RWPE2 (cell line): ENCODE results near the gene LRRC59.

Experiments used
- ATAC-seq: fragments of 200-7000 bp; cut with Tn5 transposase; 3 replicates; pipeline ENCODE4 v1.9.1; 2021; ENCODE audit warnings: low read depth
- DNase-seq: peaks from one replicate; pipeline ENCODE4 v3.0.0-alpha.2; 2020; ENCODE audit warnings: low spot score
- H3K27ac ChIP-seq: fragments of 450-650 bp; 2 replicates; pipeline ENCODE4 v1.5.1; 2017; ENCODE audit warnings: mild to moderate bottlenecking; ENCODE audit not compliant: poor library complexity, severe bottlenecking
- H3K27me3 ChIP-seq: fragments of 250-450 bp; sonication (Bioruptor Pico); 2 replicates; pipeline ENCODE4 v1.5.1; 2021; ENCODE audit warnings: mild to moderate bottlenecking, moderate library complexity; ENCODE audit not compliant: insufficient read depth, poor library complexity, severe bottlenecking
- H3K36me3 ChIP-seq: fragments of 250-450 bp; sonication (Bioruptor Pico); 2 replicates; pipeline ENCODE4 v1.5.1; 2020; ENCODE audit warnings: low read depth, mild to moderate bottlenecking, moderate library complexity
- H3K4me1 ChIP-seq: fragments of 250-450 bp; sonication (Bioruptor Pico); 2 replicates; pipeline ENCODE4 v1.5.1; 2021; ENCODE audit warnings: mild to moderate bottlenecking, moderate library complexity; ENCODE audit not compliant: insufficient read depth, poor library complexity, severe bottlenecking
- H3K4me3 ChIP-seq: fragments of 250-450 bp; sonication (Bioruptor Pico); 2 replicates; pipeline ENCODE4 v1.5.1; 2021; ENCODE audit warnings: mild to moderate bottlenecking, moderate library complexity; ENCODE audit not compliant: severe bottlenecking
- H3K9me3 ChIP-seq: fragments of 250-450 bp; sonication (Bioruptor Pico); 2 replicates; pipeline ENCODE4 v1.5.1; 2021; ENCODE audit warnings: mild to moderate bottlenecking, moderate library complexity; ENCODE audit not compliant: severe bottlenecking
- CTCF ChIP-seq: fragments of 450-650 bp; IDR thresholded peaks from one replicate; pipeline ENCODE4 v1.5.1; 2017; ENCODE audit warnings: mild to moderate bottlenecking, moderate library complexity; ENCODE audit not compliant: poor library complexity, severe bottlenecking

The LRRC59 gene

GRCh38 chr17:50354776-50355175, 42.5 kb downstream of the LRRC59 start:
- no peak for TF ChIP-seq CTCF
- Histone ChIP-seq H3K36me3 (peaks cover 77% of the 10 kb centered on the region), H3K9me3 (no peaks in the 10 kb centered on the region), H3K27ac (no peak overlapping the region), H3K4me3 (no peak overlapping the region), H3K27me3 (no peaks in the 10 kb centered on the region), H3K4me1 (no peaks in the 10 kb centered on the region)
- ATAC-seq: no peak
- DNase-seq: no peak

- ATAC-seq (no peak), DNase-seq (no peak)
- H3K4me1 ChIP-seq: peaks cover under 1% of the 10 kb centered on the region
- no peaks in the 10 kb centered on the region for H3K27me3 ChIP-seq
- peaks cover 76% of the 10 kb centered on the region for H3K36me3 ChIP-seq
- no peak for TF ChIP-seq CTCF
- H3K9me3 ChIP-seq: no peaks in the 10 kb centered on the region
- H3K27ac ChIP-seq: no peak overlapping the region
- H3K4me3 ChIP-seq: no peak overlapping the region
These were observed 43.1 kb downstream of the LRRC59 start for GRCh38 chr17:50354198-50354597.

- Histone ChIP-seq H3K4me1 (peaks cover 5% of the 10 kb centered on the region), H3K9me3 (no peaks in the 10 kb centered on the region), H3K4me3 (no peak overlapping the region), H3K27ac (no peak overlapping the region), H3K36me3 (peaks cover 74% of the 10 kb centered on the region), H3K27me3 (no peaks in the 10 kb centered on the region)
- no peak for TF ChIP-seq CTCF
- ATAC-seq (no peak), DNase-seq (no peak)
These were observed 43.6 kb downstream of the LRRC59 start for GRCh38 chr17:50353600-50354195.

- no peaks in the 10 kb centered on the region for H3K27me3 ChIP-seq
- DNase-seq (no peak), ATAC-seq (no peak)
- no peak overlapping the region for H3K27ac ChIP-seq
- no peaks in the 10 kb centered on the region for H3K9me3 ChIP-seq
- no peak for TF ChIP-seq CTCF
- peaks cover 66% of the 10 kb centered on the region for H3K36me3 ChIP-seq
- no peak overlapping the region for H3K4me3 ChIP-seq
- H3K4me1 ChIP-seq: peaks cover 13% of the 10 kb centered on the region
These were observed 44.4 kb downstream of the LRRC59 start for GRCh38 chr17:50352693-50353599.
